HEK293 (cell line): ENCODE results near the gene MCAM.

Experiments
- CTCF ChIP-seq: fragments of 450-650 bp; formaldehyde crosslinking; IDR thresholded peaks from 2 replicates; pipeline ENCODE4 v1.5.1; 2016; ENCODE audit warnings: missing biosample characterization, missing genetic modification characterization
- ELK4 ChIP-seq: IDR thresholded peaks from 2 replicates; pipeline ENCODE4 v1.6.1; 2011; ENCODE audit warnings: mild to moderate bottlenecking, low read depth, low read length, borderline replicate concordance
- GLI4 ChIP-seq: fragments of 450-650 bp; formaldehyde crosslinking; IDR thresholded peaks from 2 replicates; pipeline ENCODE4 v1.5.1; 2016; ENCODE audit warnings: missing biosample characterization, missing genetic modification characterization
- GLIS1 ChIP-seq: fragments of 450-650 bp; formaldehyde crosslinking; IDR thresholded peaks from 2 replicates; pipeline ENCODE4 v1.5.1; 2016; ENCODE audit warnings: missing biosample characterization, missing genetic modification characterization
- PBX3 ChIP-seq: sonication (generic); formaldehyde crosslinking; IDR thresholded peaks from 2 replicates; pipeline ENCODE4 v1.8.1; 2022; ENCODE audit warnings: mild to moderate bottlenecking, moderate library complexity, missing genetic modification reagents
- ZNF302 ChIP-seq: fragments of 450-650 bp; formaldehyde crosslinking; IDR thresholded peaks from 2 replicates; pipeline ENCODE4 v1.5.1; 2016; ENCODE audit warnings: missing biosample characterization, missing genetic modification characterization, low read depth
- ZNF449 ChIP-seq: fragments of 450-650 bp; formaldehyde crosslinking; IDR thresholded peaks from 2 replicates; pipeline ENCODE4 v1.5.1; 2017; ENCODE audit warnings: missing biosample characterization, mild to moderate bottlenecking, missing genetic modification characterization, moderate library complexity
- ZNF560 ChIP-seq: fragments of 450-650 bp; formaldehyde crosslinking; IDR thresholded peaks from 2 replicates; pipeline ENCODE4 v1.5.1; 2017; ENCODE audit warnings: missing biosample characterization, missing genetic modification characterization, borderline replicate concordance
- ZNF645 ChIP-seq: fragments of 450-650 bp; formaldehyde crosslinking; IDR thresholded peaks from 2 replicates; pipeline ENCODE4; 2016; ENCODE audit warnings: missing biosample characterization, missing genetic modification characterization

- TF ChIP-seq GLI4 (no peak), ELK4 (no peak), CTCF (tag by site-specific recombination) (no peak), PBX3 (CRISPR knock-in tag) (no peak), ZNF560 (tag by site-specific recombination) (no peak), GLIS1 (no peak), ZNF302 (tag by site-specific recombination) (no peak), ZNF645 (tag by site-specific recombination) (no peak), ZNF449 (no peak)
Observed at GRCh38 chr11:119363081-119363850, 46.3 kb upstream of the MCAM start.
